Esophagus squamous epithelium (tissue), 4 donors: ENCODE data around the gene AKR1A1.

ENCODE experiments used
- POLR2A ChIP-seq, 4 donors: fragments of 450-650 bp; IDR thresholded peaks; one replicate each; pipeline ENCODE4 v1.6.1; 2017; ENCODE audit warnings: antibody characterized with exemption in 4 of 4, mild to moderate bottlenecking in 4 of 4, moderate library complexity in 3 of 4
- TF ChIP-seq, protein P1 (sequence below), 6 experiments: fragments of 450-650 bp in 4 of 6; fragments of 200-600 bp in 2 of 6; sonication (generic) in 2 of 6; IDR thresholded peaks; one replicate each; pipeline ENCODE4 v1.5.1; 2016 to 2019; ENCODE audit warnings: antibody characterized with exemption in 6 of 6, mild to moderate bottlenecking in 4 of 6, moderate library complexity in 4 of 6

DNA sequence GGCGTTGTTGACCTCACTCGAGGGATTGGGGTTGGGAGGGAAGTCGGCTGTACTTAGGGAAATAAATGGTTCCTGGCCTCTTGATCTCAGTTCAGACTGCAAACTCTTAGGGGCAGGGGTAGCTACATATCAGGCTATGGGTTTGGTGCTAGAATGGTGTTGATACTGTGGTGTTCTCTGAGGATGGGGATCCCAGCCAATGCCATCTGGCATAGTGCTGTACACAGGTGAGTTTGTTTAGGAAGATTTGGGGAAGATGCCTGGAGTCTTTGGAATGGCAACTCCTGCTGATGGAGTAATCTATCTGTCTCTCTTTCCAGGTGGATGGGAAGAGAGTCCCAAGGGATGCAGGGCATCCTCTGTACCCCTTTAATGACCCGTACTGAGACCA lies 18.9 kb downstream of the AKR1A1 start:
- TF ChIP-seq, protein P1, sequence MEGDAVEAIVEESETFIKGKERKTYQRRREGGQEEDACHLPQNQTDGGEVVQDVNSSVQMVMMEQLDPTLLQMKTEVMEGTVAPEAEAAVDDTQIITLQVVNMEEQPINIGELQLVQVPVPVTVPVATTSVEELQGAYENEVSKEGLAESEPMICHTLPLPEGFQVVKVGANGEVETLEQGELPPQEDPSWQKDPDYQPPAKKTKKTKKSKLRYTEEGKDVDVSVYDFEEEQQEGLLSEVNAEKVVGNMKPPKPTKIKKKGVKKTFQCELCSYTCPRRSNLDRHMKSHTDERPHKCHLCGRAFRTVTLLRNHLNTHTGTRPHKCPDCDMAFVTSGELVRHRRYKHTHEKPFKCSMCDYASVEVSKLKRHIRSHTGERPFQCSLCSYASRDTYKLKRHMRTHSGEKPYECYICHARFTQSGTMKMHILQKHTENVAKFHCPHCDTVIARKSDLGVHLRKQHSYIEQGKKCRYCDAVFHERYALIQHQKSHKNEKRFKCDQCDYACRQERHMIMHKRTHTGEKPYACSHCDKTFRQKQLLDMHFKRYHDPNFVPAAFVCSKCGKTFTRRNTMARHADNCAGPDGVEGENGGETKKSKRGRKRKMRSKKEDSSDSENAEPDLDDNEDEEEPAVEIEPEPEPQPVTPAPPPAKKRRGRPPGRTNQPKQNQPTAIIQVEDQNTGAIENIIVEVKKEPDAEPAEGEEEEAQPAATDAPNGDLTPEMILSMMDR (IDR thresholded peaks at IDR 0.05): no peak
- no peak for TF ChIP-seq POLR2A (IDR thresholded peaks at IDR 0.05)
